Right lobe of liver (tissue), 6 donors: ENCODE measurements around the gene HMGN4. TPM values are rescaled to one million over a fixed set of nuclear protein-coding genes. Genes with fewer than 3 reads are reported as not detected.

ENCODE experiments used
- ATAC-seq, 4 donors: fragments of 200-7000 bp; cut with Tn5 transposase; one replicate each; pipeline ENCODE4 v1.9.1; 2020; ENCODE audit warnings: mild to moderate bottlenecking in 4 of 4, moderate library complexity in 4 of 4
- DNase-seq, 3 donors: peaks; one replicate each; pipeline ENCODE4 v3.0.0-alpha.2; 2020
- H3K27ac ChIP-seq, 3 donors: fragments of 200-600 bp; one replicate each; pipeline ENCODE4 v1.8.0; 2022
- H3K27me3 ChIP-seq, 2 donors: fragments of 200-600 bp; one replicate each; pipeline ENCODE4 v1.8.0; 2022
- H3K36me3 ChIP-seq, 4 donors: fragments of 200-600 bp; sonication (generic) in 1 of 4; one replicate each; pipeline versions ENCODE4 v1.5.1 to v1.8.0; 2017 to 2022; ENCODE audit warnings: control low read depth in 1 of 4
- H3K4me1 ChIP-seq, 4 donors: fragments of 200-600 bp; sonication (generic) in 1 of 4; one replicate each; pipeline versions ENCODE4 v1.5.1 to v1.8.0; 2017 to 2022; ENCODE audit warnings: control low read depth in 1 of 4
- H3K4me3 ChIP-seq, 3 donors: fragments of 200-600 bp; one replicate each; pipeline ENCODE4 v1.8.0; 2022
- H3K9me3 ChIP-seq, 4 donors: fragments of 200-600 bp; sonication (generic) in 1 of 4; one replicate each; pipeline versions ENCODE4 v1.5.1 to v1.8.0; 2017 to 2022; ENCODE audit warnings: control low read depth in 1 of 4
- POLR2A ChIP-seq: fragments of 450-650 bp; IDR thresholded peaks from one replicate; pipeline ENCODE4 v1.6.1; 2017; ENCODE audit warnings: antibody characterized with exemption, mild to moderate bottlenecking
- WGBS: methylation state at CpG from one replicate; pipeline ENCODE4 v1.1.6; 2018; ENCODE audit warnings: low coverage, low lambda C conversion rate; ENCODE audit not compliant: insufficient coverage; ENCODE audit errors: missing lambda C conversion rate; 5-methylcytosine and 5-hydroxymethylcytosine counted together
- intact Hi-C, 2 donors: fragments of 100-400 bp; cut with DNase I; formaldehyde crosslinking; loops; one replicate each; pipeline versions ENCODE4 v1.11.2 to v1.14.1; 2022
- total RNA-seq, 6 experiments: library from RNA; depleted of rRNA in 2 of 6; stranded (reverse); fragments of >200 nt in 2 of 6; fragmentation: NEBNext Ultra II Directional in 3 of 6; extraction: Animal tissue kit (Norgen Biotek cat#: 25700) in 3 of 6; gene quantifications; one replicate each; pipeline versions ENCODE4 v1.1.0 to v1.2.4, GENCODE V29; 2016 to 2023
- TF ChIP-seq, protein P1 (sequence below), 4 donors: fragments of 200-600 bp in 3 of 4; fragments of 450-650 bp in 1 of 4; IDR thresholded peaks; one replicate each; pipeline versions ENCODE4 v1.5.1 to v1.8.0; 2016 to 2022; ENCODE audit warnings: antibody characterized with exemption in 4 of 4, mild to moderate bottlenecking in 2 of 4
- donor health status: DM: no; HTN: yes; CAD: no.
- donor health status: DM: no; HTN: no; CAD: no.
- donor health status: DM: no; HTN: no; CAD: no.
- donor health status: DM: no; HTN: yes; CAD: no.
- donor health status: DM: no; HTN: yes; CAD: no.

Gene HMGN4
- total RNA-seq, 6 experiments from 2014 or later, result 5.8 to 13.2 (median 9.1) TPM

DNA sequence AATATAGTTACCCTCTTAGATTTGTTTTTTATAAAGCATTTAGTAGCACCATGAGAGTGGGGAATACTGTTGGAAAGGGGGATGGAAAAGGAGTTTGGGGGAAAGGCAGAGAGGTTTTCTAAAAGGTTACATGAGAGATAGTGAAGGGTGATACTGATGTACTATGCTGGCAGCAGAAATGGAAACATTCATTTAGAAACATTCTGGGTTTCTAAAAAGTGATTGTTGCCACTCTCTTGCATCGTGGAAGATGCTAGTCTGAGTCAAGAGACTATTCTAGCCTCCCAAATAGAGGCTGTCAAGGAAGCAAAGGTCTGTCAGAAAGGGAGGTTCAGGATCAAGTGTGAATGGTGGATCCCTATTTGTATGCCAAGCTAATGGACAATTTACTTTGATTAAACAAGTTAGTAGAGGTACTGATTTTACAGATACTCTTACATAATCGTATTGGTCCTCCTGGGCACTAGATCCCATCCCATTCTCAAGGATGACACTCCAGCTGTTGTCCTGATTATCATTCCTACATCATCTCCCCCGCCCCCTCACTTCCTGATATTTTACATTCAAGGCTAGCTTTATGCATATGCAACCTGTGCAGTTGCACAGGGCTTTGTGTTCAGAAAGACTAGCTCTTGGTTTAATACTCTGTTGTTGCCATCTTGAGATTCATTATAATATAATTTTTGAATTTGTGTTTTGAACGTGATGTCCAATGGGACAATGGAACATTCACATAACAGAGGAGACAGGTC lies 43.2 kb downstream of the HMGN4 start:
- Histone ChIP-seq H3K9me3 (no peaks in the 10 kb centered on the region), H3K36me3 (no peaks in the 10 kb centered on the region), H3K4me1 (peaks cover 0 to 3% (median 0%) of the 10 kb centered on the region in 4 donors), H3K4me3 (no peak overlapping the region), H3K27ac (no peak overlapping the region), H3K27me3 (peaks cover 0 to 15% of the 10 kb centered on the region in 2 donors)
- WGBS, result 31% methylated on average over 4 of the region's 4 CpGs
- intact Hi-C loops, result no loop called here
- ATAC-seq, result no peak
- DNase-seq, result no peak
- TF ChIP-seq, protein P1, sequence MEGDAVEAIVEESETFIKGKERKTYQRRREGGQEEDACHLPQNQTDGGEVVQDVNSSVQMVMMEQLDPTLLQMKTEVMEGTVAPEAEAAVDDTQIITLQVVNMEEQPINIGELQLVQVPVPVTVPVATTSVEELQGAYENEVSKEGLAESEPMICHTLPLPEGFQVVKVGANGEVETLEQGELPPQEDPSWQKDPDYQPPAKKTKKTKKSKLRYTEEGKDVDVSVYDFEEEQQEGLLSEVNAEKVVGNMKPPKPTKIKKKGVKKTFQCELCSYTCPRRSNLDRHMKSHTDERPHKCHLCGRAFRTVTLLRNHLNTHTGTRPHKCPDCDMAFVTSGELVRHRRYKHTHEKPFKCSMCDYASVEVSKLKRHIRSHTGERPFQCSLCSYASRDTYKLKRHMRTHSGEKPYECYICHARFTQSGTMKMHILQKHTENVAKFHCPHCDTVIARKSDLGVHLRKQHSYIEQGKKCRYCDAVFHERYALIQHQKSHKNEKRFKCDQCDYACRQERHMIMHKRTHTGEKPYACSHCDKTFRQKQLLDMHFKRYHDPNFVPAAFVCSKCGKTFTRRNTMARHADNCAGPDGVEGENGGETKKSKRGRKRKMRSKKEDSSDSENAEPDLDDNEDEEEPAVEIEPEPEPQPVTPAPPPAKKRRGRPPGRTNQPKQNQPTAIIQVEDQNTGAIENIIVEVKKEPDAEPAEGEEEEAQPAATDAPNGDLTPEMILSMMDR (IDR thresholded peaks at IDR 0.05), result no peak
- TF ChIP-seq POLR2A, result no peak

DNA sequence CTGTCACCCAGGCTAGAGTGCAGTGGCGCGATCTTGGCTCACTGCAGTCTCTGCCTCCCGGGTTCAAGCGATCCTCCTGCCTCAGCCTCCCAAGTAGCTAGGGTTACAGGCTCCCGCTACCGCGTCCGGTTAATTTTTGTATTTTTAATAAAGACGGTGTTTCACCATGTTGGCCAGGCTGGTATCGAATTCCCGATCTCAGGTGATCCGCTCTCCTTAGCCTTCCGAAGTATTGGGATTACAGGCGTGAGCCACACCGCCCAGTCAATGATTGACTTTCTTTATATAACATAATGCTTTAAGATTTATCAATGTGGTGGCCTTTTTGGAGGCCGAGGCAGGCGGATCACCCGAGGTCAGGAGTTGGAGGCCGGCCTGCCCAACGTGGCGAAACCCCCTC lies 50.8 kb downstream of the HMGN4 start:
- Histone ChIP-seq H3K36me3 (no peaks in the 10 kb centered on the region), H3K27ac (no peak overlapping the region), H3K4me3 (no peak overlapping the region), H3K4me1 (no peaks in the 10 kb centered on the region), H3K27me3 (peaks cover 6 to 21% of the 10 kb centered on the region in 2 donors), H3K9me3 (peaks cover 0 to 2% (median 0%) of the 10 kb centered on the region in 4 donors)
- DNase-seq (no peak), ATAC-seq (no peak)
- TF ChIP-seq, protein P1 (IDR thresholded peaks at IDR 0.05), result no peak
- TF ChIP-seq POLR2A, result no peak
- intact Hi-C loops, result no loop called here
- WGBS, result 80% methylated on average over 13 of the region's 21 CpGs

DNA sequence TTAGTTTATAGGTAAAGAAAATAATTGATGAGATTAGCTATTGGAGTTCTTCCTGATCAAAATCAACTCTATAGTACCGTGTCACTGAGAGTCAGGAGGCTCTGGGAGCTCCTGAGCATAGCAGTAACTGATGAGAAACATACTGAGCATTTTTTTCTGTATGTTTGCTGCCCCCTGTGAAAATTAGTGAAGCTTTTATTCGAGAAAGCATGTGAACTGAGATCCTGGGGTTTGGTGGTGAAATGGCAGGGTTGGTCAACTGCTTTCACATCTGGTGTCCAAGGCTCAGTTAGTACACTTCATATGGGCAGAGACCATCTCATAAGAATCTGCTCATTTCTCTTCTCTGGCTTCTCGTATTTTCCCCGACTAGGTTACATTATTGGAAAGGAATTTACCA lies 54.5 kb downstream of the HMGN4 start:
- Histone ChIP-seq H3K27me3 (peaks cover 6 to 11% of the 10 kb centered on the region in 2 donors), H3K36me3 (no peaks in the 10 kb centered on the region), H3K4me1 (peaks cover 0 to 4% (median under 1%) of the 10 kb centered on the region in 4 donors), H3K4me3 (no peak overlapping the region), H3K9me3 (peaks cover 0 to 2% (median 0%) of the 10 kb centered on the region in 4 donors), H3K27ac (no peak overlapping the region)
- TF ChIP-seq, protein P1 (IDR thresholded peaks at IDR 0.05), result no peak
- no peak for TF ChIP-seq POLR2A
- intact Hi-C loops, result loop anchor here in 1 of 2 donors (5.0 kb wide), 1 partner anchor 250 kb away; no protein-coding TSS in a partner anchor
- no peak for DNase-seq
- WGBS, result 52% methylated on average over 4 of the region's 4 CpGs
- no peak for ATAC-seq

DNA sequence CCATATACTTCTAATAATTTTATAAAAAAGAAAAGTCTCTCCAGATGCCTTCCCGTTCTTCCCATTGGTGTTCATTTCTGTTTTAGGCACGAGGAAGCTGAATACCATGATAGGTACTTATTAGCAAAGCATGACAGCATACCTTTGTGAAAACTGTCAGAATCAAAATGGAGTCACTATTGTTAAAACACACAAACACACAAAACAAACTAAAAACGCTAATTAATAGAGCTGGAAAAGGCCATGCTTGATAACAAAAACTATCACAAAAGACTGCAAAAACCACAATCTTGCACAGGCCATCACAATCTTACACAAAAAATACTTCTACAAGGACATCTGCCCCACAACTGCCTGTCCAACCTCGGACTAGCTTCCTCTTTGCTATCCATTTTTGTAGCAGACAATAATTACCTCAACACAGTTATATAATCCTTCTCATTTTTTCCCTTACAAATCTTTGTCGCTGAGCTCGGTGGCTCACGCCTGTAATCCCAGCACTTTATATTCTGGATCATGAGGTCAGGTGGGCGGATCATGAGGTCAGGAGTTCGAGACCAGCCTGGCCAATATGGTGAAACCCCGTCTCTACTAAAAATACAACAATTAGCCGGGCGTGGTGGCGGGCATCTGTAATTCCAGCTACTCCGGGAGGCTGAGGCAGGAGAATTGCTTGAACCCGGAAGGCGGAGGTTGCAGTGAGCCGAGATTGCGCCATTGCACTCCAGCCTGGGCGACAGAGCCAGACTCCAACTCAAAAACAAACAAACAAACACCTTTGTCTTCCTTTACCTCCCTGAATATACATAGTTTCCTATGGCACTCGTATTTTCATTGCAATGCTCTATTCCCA lies 55.3 kb downstream of the HMGN4 start:
- ATAC-seq, result no peak
- no peak overlapping the region for H3K27ac ChIP-seq
- no peak for TF ChIP-seq POLR2A
- TF ChIP-seq, protein P1 (IDR thresholded peaks at IDR 0.05), result no peak
- H3K9me3 ChIP-seq, result peaks cover 0 to 2% (median 0%) of the 10 kb centered on the region in 4 donors
- 39% methylated on average over 18 of the region's 20 CpGs for WGBS
- H3K36me3 ChIP-seq, result peaks cover 0 to 5% (median under 1%) of the 10 kb centered on the region in 4 donors
- peaks cover 6 to 11% of the 10 kb centered on the region in 2 donors for H3K27me3 ChIP-seq
- no peak for DNase-seq
- intact Hi-C loops, result loop anchor here in 1 of 2 donors (5.0 kb wide), 1 partner anchor 251 kb away; no protein-coding TSS in a partner anchor
- H3K4me3 ChIP-seq, result no peak overlapping the region
- peaks cover 0 to 9% (median 2%) of the 10 kb centered on the region in 4 donors for H3K4me1 ChIP-seq
